Tibial nerve (tissue), 4 donors: ENCODE measurements around the gene ZNF18. TPM values are rescaled to one million over a fixed set of nuclear protein-coding genes. Genes with fewer than 3 reads are reported as not detected.
"Not testable (repeated sequence)": the region's sequence is repeated elsewhere in the genome, so short reads cannot be mapped to it uniquely, and the experiment has no call there.

Source experiments
- DNase-seq, 2 donors: peaks; one replicate each; pipeline ENCODE4 v3.0.0-alpha.2; 2019; ENCODE audit warnings: low spot score in 2 of 2
- H3K27ac ChIP-seq, 4 donors: fragments of 200-600 bp; sonication (generic) in 3 of 4; one replicate each; pipeline ENCODE4 v1.5.1; 2017 to 2019; ENCODE audit warnings: mild to moderate bottlenecking in 1 of 4
- H3K27me3 ChIP-seq, 2 donors: fragments of 200-600 bp; sonication (generic) in 1 of 2; one replicate each; pipeline versions ENCODE4 v1.5.1 to v1.6.0; 2017 to 2019
- H3K36me3 ChIP-seq, 3 donors: fragments of 200-600 bp; sonication (generic); one replicate each; pipeline ENCODE4 v1.5.1; 2018 to 2019
- H3K4me1 ChIP-seq, 4 donors: fragments of 200-600 bp; sonication (generic) in 3 of 4; one replicate each; pipeline ENCODE4 v1.5.1; 2017 to 2019
- H3K4me3 ChIP-seq, 4 donors: fragments of 200-600 bp; sonication (generic) in 3 of 4; one replicate each; pipeline ENCODE4 v1.5.1; 2017 to 2019; ENCODE audit warnings: mild to moderate bottlenecking in 1 of 4, moderate library complexity in 1 of 4
- H3K9me3 ChIP-seq, 4 donors: fragments of 200-600 bp; sonication (generic) in 3 of 4; one replicate each; pipeline ENCODE4 v1.5.1; 2017 to 2019
- CTCF ChIP-seq, 5 experiments: fragments of 200-600 bp in 3 of 5; fragments of 450-650 bp in 2 of 5; sonication (generic) in 3 of 5; IDR thresholded peaks; one replicate each; pipeline ENCODE4 v1.5.1; 2016 to 2019; ENCODE audit warnings: antibody characterized with exemption in 5 of 5, mild to moderate bottlenecking in 3 of 5, moderate library complexity in 2 of 5
- EP300 ChIP-seq, 2 donors: sonication (generic); formaldehyde crosslinking; IDR thresholded peaks; one replicate each; pipeline ENCODE4 v1.6.1; 2017; ENCODE audit warnings: antibody characterized with exemption in 2 of 2, mild to moderate bottlenecking in 1 of 2
- POLR2A ChIP-seq, 2 donors: fragments of 450-650 bp; IDR thresholded peaks; one replicate each; pipeline ENCODE4 v1.6.1; 2017; ENCODE audit warnings: antibody characterized with exemption in 2 of 2, mild to moderate bottlenecking in 2 of 2, moderate library complexity in 2 of 2
- WGBS, 2 donors: methylation state at CpG; one replicate each; pipeline ENCODE4 v1.1.5; 2018; 5-methylcytosine and 5-hydroxymethylcytosine counted together
- total RNA-seq, 4 donors: library from RNA; depleted of rRNA; stranded (reverse); fragments of >200 nt; gene quantifications; one replicate each; pipeline ENCODE4 v1.1.0, GENCODE V29; 2016

The ZNF18 gene
- total RNA-seq, 4 donors from 2014 or later, result 9.2 to 18.4 (median 12.9) TPM

GRCh38 chr17:11943759-11944347, 53.4 kb downstream of the ZNF18 start:
- Histone ChIP-seq H3K36me3 (no peaks in the 10 kb centered on the region), H3K27ac (no peak overlapping the region), H3K4me1 (peaks cover 0 to 6% (median 0%) of the 10 kb centered on the region in 4 donors), H3K4me3 (no peak overlapping the region), H3K9me3 (no peaks in the 10 kb centered on the region), H3K27me3 (no peaks in the 10 kb centered on the region)
- 85 to 93% methylated on average over 7 of the region's 7 CpGs for WGBS, 2 donors
- DNase-seq, result no peak
- TF ChIP-seq CTCF (IDR thresholded peaks at IDR 0.05) (no peak), POLR2A (IDR thresholded peaks at IDR 0.05) (no peak), EP300 (IDR thresholded peaks at IDR 0.05) (no peak)

GRCh38 chr17:11943086-11943485, 54.2 kb downstream of the ZNF18 start:
- not testable (repeated sequence) for H3K4me1 ChIP-seq, H3K27ac ChIP-seq, H3K27me3 ChIP-seq, H3K4me3 ChIP-seq, DNase-seq, H3K9me3 ChIP-seq, H3K36me3 ChIP-seq
- 92 to 96% methylated on average over 11 of the region's 11 CpGs for WGBS, 2 donors

DNA sequence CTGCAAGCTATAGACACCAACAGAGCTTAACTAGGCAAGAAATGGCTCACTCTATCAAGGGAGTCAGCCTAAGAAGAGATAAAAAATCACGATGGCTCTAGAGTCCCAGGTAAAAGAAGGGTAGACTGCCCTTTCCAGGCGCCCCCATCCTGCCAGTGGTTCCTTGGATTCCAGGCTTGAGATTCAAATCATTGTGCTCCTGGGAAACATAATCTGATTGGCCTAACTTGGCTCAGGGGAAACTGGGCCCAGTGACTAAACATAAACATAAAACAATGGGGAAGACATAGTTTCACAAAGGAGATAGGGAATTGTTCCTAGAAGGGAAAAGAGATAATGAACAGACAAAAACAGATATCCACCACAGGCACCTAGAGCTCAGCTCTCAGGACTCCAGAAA, 56.4 kb downstream of the ZNF18 start:
- H3K36me3 ChIP-seq, result no peaks in the 10 kb centered on the region
- WGBS, 2 donors, result 73 to 88% methylated on average over 2 of the region's 2 CpGs
- no peak for DNase-seq
- H3K9me3 ChIP-seq, result no peaks in the 10 kb centered on the region
- H3K4me1 ChIP-seq, result no peaks in the 10 kb centered on the region
- no peaks in the 10 kb centered on the region for H3K27me3 ChIP-seq
- H3K27ac ChIP-seq, result no peak overlapping the region
- H3K4me3 ChIP-seq, result no peak overlapping the region
- TF ChIP-seq EP300 (IDR thresholded peaks at IDR 0.05), result no peak
- TF ChIP-seq POLR2A (IDR thresholded peaks at IDR 0.05), result no peak
- TF ChIP-seq CTCF (IDR thresholded peaks at IDR 0.05), result no peak

DNA sequence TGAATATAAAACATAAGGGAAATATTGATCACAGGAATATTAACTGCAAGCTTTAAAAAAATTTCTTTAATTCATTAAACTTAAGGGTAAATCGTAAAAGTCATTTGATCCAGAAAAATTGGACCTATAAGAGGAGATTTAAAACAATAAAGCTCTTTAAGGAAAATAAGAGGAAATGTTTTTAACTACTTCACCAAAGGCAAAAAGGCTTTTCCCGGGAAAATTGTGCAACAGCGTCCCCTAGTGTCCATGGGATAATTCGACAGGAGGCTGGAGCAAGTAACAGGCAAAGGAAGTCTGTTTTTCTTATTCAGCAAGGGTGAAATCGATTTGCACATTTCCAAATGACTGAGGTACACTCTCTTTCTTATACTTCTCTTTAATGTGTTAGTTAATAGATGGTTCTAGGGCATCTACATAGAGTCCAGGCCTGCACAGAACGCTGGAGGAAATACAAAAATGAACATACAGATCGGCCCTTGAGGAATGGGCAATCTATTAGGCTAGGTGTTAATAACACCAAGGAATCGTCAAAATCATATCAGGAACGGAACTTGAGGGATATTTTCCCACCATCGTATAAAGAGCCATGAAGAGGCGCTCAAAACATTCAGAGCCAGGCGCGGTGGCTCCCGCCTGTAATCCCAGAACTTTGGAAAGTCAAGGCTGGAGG, 61.4 kb downstream of the ZNF18 start:
- 43 to 47% methylated on average over 14 of the region's 14 CpGs for WGBS, 2 donors
- Histone ChIP-seq H3K9me3 (no peaks in the 10 kb centered on the region), H3K36me3 (no peaks in the 10 kb centered on the region), H3K27ac (no peak overlapping the region), H3K4me3 (no peak overlapping the region), H3K4me1 (no peaks in the 10 kb centered on the region), H3K27me3 (no peaks in the 10 kb centered on the region)
- peak in 1 of 2 donors; percentile 16 for DNase-seq
- no peak for TF ChIP-seq POLR2A (IDR thresholded peaks at IDR 0.05)
- TF ChIP-seq CTCF (IDR thresholded peaks at IDR 0.05), result peak; percentile 53 to 72 (median 66)

DNA sequence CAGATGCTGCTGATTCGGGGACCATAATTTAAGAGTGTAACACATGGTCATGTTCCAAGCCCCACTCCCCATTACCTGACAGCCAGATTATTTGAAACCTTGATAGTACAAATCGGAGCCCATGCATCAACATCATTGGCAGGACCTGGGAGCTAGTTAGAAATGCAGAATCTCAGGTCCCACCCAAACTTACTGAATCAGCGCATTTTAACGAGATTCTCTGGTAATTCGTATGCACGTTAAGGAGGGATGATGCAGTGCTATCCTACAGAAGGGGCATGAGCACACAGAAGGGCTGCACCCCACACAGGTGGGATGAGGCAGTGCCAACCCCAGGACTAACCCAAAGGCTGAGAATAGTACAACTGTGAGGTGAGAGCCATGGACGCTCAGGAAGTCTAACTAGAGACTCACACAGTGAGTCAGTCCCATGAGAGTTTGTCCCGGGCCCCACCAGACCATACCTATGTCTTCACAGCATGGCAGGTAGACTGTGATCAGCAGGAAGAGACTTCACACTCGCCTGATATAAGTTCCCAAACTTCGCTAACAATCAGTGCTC, 64.9 kb downstream of the ZNF18 start:
- Histone ChIP-seq H3K4me1 (no peaks in the 10 kb centered on the region), H3K27me3 (no peaks in the 10 kb centered on the region), H3K4me3 (no peak overlapping the region), H3K27ac (no peak overlapping the region), H3K36me3 (no peaks in the 10 kb centered on the region), H3K9me3 (no peaks in the 10 kb centered on the region)
- no peak for DNase-seq
- 88 to 89% methylated on average over 10 of the region's 10 CpGs for WGBS, 2 donors
- TF ChIP-seq CTCF (IDR thresholded peaks at IDR 0.05), result no peak
- no peak for TF ChIP-seq EP300 (IDR thresholded peaks at IDR 0.05)
- no peak for TF ChIP-seq POLR2A (IDR thresholded peaks at IDR 0.05)
